OCI-LY1 (cell line): ENCODE measurements around the gene HYDIN.

Source experiments
- H2AFZ ChIP-seq: fragments of 200-600 bp; sonication (generic), shearing (Covaris generic); 2 replicates; pipeline ENCODE4 v1.6.0; 2014; ENCODE audit warnings: antibody characterized with exemption, mild to moderate bottlenecking, low read length
- H3F3A ChIP-seq: fragments of 200-600 bp; sonication (generic), shearing (Covaris generic); 2 replicates; pipeline ENCODE4 v1.6.0; 2014; ENCODE audit warnings: mild to moderate bottlenecking, antibody characterized with exemption, low read length, moderate library complexity; ENCODE audit not compliant: insufficient read depth
- H3K27ac ChIP-seq: fragments of 200-600 bp; sonication (generic); 2 replicates; pipeline ENCODE4 v1.5.1; 2014; ENCODE audit warnings: low read length, mixed run types, mild to moderate bottlenecking, low read depth; ENCODE audit not compliant: poor library complexity, severe bottlenecking
- H3K27me3 ChIP-seq: fragments of 200-600 bp; sonication (generic); 2 replicates; pipeline ENCODE4 v1.6.0; 2014; ENCODE audit warnings: antibody characterized with exemption, mild to moderate bottlenecking, low read length, moderate library complexity; ENCODE audit not compliant: insufficient read depth
- H3K36me3 ChIP-seq: fragments of 200-600 bp; sonication (generic); 2 replicates; pipeline ENCODE4 v1.6.1; 2014; ENCODE audit warnings: mild to moderate bottlenecking, antibody characterized with exemption, low read length, moderate library complexity, mixed read lengths; ENCODE audit not compliant: insufficient read depth
- H3K4me1 ChIP-seq: fragments of 200-600 bp; sonication (generic); 2 replicates; pipeline ENCODE4 v1.5.1; 2014; ENCODE audit warnings: mild to moderate bottlenecking, low read length, moderate library complexity; ENCODE audit not compliant: insufficient read depth, severe bottlenecking
- H3K4me2 ChIP-seq: fragments of 200-600 bp; sonication (generic), shearing (Covaris generic); 2 replicates; pipeline ENCODE4 v1.6.1; 2014; ENCODE audit warnings: low read length
- H3K4me3 ChIP-seq: fragments of 200-600 bp; sonication (generic); 2 replicates; pipeline ENCODE4 v1.5.1; 2014; ENCODE audit warnings: low read length, low read depth, mild to moderate bottlenecking, mixed read lengths; ENCODE audit not compliant: poor library complexity, severe bottlenecking
- H3K79me2 ChIP-seq: fragments of 200-600 bp; shearing (Covaris generic); 2 replicates; pipeline ENCODE4 v1.6.1; 2016; ENCODE audit warnings: mixed run types, low read length, mixed read lengths; ENCODE audit not compliant: insufficient read depth
- H3K9ac ChIP-seq: fragments of 200-600 bp; sonication (generic), shearing (Covaris generic); 2 replicates; pipeline ENCODE4 v1.6.1; 2014; ENCODE audit warnings: mild to moderate bottlenecking, low read length, mixed read lengths
- H3K9me2 ChIP-seq: fragments of 200-600 bp; sonication (generic), shearing (Covaris generic); 2 replicates; pipeline ENCODE4 v1.6.1; 2014; ENCODE audit warnings: low read depth, mild to moderate bottlenecking, low read length, mixed read lengths
- H3K9me3 ChIP-seq: fragments of 200-600 bp; shearing (Covaris generic); 2 replicates; pipeline ENCODE4 v1.6.1; 2014; ENCODE audit warnings: low read length, mixed read lengths
- H4K20me1 ChIP-seq: fragments of 200-600 bp; sonication (generic), shearing (Covaris generic); 2 replicates; pipeline ENCODE4 v1.6.0; 2016; ENCODE audit warnings: mild to moderate bottlenecking, low read length; ENCODE audit not compliant: insufficient read depth
- CTCF ChIP-seq: fragments of 200-600 bp; sonication (generic), shearing (Covaris generic); IDR thresholded peaks from 2 replicates; pipeline ENCODE4 v1.5.1; 2017; ENCODE audit warnings: mild to moderate bottlenecking, antibody characterized with exemption, low read length, moderate library complexity, mixed read lengths
- EZH2 ChIP-seq: fragments of 200-600 bp; sonication (generic), shearing (Covaris generic); IDR thresholded peaks from 2 replicates; pipeline ENCODE4 v1.8.0; 2017; ENCODE audit warnings: borderline replicate concordance, mixed run types, mild to moderate bottlenecking, antibody characterized with exemption, low read length, moderate library complexity, mixed read lengths

The HYDIN gene

DNA sequence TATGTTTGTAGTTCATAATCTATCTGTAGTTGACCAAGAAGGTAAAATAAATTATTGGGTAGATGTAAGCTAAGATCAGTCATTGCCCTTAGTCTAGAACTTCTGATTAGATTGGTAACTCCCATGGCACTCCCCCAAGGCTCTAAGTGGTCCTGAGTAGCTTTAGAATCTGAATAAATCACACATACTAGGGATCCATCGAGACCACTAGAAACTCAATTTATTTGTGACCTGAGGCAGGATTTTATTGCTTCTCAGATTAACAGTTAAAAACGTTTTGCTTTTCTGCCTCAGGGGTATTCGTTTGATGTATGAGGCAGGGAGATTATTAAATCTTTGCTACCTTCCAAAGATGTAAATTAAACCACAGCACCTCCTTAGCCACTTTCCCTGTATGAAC lies 33.8 kb upstream of the HYDIN start:
- Histone ChIP-seq H3K27me3 (peaks cover 3% of the 10 kb centered on the region; the same call in 1 of the 2 replicates), H3K4me2 (no peak overlapping the region), H3K9ac (no peak overlapping the region), H3K79me2 (no peaks in the 10 kb centered on the region), H3K4me3 (no peak overlapping the region), H3K9me2 (no peaks in the 10 kb centered on the region), H4K20me1 (0 out of 2 replicates have a peak, but pooled peaks cover under 1% of the 10 kb centered on the region), H3K4me1 (no peaks in the 10 kb centered on the region), H3K9me3 (no peaks in the 10 kb centered on the region), H3K36me3 (no peaks in the 10 kb centered on the region; the same call in 1 of the 2 replicates), H2AFZ (no peak overlapping the region), H3K27ac (no peak overlapping the region), H3F3A (no peaks in the 10 kb centered on the region)
- no peak for TF ChIP-seq CTCF

DNA sequence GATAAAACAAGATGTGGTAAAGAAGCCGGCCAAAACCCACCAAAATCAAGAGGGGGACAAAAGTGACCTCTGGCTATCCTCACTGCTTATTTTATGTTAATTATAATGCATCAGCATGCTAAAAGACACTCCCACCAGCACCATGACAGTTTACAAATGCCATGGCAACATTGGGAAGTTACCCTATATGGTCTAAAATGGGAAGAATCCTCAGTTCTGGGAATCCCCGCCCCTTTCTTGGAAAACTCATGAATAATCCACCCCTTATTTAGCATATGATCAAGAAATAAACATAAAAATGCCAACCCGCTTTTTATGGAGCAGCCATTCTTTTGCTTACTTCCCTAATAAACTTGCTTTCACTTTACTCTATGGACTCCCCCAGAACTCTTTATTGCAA lies 33.1 kb upstream of the HYDIN start:
- Histone ChIP-seq H3F3A (no peaks in the 10 kb centered on the region), H3K27me3 (no peaks in the 10 kb centered on the region), H3K27ac (no peak overlapping the region), H2AFZ (no peak overlapping the region), H3K4me2 (no peak overlapping the region), H3K9me3 (no peaks in the 10 kb centered on the region), H3K9me2 (no peaks in the 10 kb centered on the region), H3K4me3 (no peak overlapping the region), H3K9ac (no peak overlapping the region), H3K36me3 (no peaks in the 10 kb centered on the region), H3K4me1 (no peaks in the 10 kb centered on the region), H4K20me1 (no peaks in the 10 kb centered on the region), H3K79me2 (no peaks in the 10 kb centered on the region)
- TF ChIP-seq EZH2: no peak
- no peak for TF ChIP-seq CTCF

DNA sequence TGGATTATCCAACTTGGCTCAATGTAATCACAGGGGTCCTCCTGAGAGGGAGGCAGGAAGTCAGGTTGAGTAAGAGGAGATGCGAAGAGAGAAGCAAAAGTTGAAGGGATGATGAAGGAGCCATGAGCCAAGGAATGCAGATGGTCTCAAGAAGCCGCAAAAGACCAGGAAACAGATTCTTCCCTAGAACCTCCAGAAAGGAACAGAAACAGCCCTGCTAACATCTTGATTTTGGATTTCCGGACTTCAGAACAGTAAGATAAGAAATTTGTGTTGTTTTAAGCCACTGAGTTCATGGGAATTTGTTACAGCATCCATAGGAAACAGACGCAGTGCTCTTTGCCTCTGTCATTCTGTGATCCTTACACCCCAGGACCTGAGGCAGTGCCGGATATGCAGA lies 31.9 kb upstream of the HYDIN start:
- Histone ChIP-seq H4K20me1 (no peaks in the 10 kb centered on the region), H3F3A (no peaks in the 10 kb centered on the region), H3K9me2 (no peaks in the 10 kb centered on the region), H3K4me3 (no peak overlapping the region), H3K9me3 (no peaks in the 10 kb centered on the region), H3K36me3 (no peaks in the 10 kb centered on the region), H3K4me1 (no peaks in the 10 kb centered on the region), H3K27me3 (no peaks in the 10 kb centered on the region), H3K9ac (no peak overlapping the region), H3K79me2 (no peaks in the 10 kb centered on the region), H3K4me2 (no peak overlapping the region), H2AFZ (no peak overlapping the region), H3K27ac (no peak overlapping the region)
- TF ChIP-seq CTCF: no peak
- TF ChIP-seq EZH2: no peak
